ENCODE results near the gene LONRF3.

The LONRF3 gene

DNA sequence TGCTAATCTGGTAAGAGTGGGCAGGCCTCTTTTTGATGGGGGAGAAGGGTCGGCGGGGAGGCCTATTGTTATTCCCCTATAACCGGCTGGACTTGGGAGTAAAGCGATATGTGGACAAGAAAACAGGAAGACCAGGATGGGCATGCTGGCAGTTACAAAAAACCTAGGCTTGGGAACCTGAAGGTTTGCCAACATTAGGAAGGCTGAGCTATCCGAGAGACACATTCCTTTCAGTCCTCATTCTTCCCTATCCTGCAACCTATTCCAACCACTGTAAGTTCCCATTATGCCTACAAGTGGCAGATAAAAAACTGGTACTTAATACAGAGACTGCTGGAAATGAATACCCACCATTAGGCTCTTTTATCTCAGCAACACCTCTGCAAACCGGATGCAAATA lies 66.0 kb downstream of the LONRF3 start:
- no peak for TF ChIP-seq EZH2 (IDR thresholded peaks at IDR 0.05)
- no peak for TF ChIP-seq FOXP2 (optimal IDR thresholded peaks at IDR 0.05; ENCODE audit: control extremely low read depth, extremely low read length, insufficient read depth)
- no peak for TF ChIP-seq POLR2AphosphoS5 (IDR thresholded peaks at IDR 0.05; ENCODE audit: borderline replicate concordance, low read depth, low read length)
- DNase-seq (ENCODE audit: low read depth, low spot score) = no peak
- Histone ChIP-seq H3K4me3 (no peak overlapping the region), H3K9me3 (ENCODE audit: low read depth, low read length) (no peaks in the 10 kb centered on the region), H3K9ac (ENCODE audit: insufficient read length) (no peak overlapping the region), H3K27ac (no peak overlapping the region), H3K36me3 (ENCODE audit: insufficient read depth, low read length) (no peaks in the 10 kb centered on the region)

DNA sequence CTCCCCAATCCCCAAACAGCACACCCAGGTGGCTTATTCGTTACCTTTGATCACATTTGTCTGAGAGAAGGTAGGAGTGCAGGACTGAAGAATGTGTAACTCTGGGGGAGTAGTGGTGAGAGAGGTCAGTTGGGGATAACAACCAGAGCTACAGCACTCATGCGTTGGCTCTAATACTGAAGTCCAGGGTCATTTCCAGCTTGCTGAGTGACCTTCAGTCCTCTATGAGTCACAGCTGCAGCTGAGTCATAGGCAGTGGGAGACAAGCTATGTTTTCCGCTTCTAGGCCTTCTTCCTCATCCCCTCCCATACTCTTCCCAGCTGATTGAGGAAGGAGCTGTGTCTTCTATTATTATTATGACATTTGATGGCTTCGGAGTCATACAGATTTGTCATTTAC lies 66.8 kb downstream of the LONRF3 start:
- H3K27ac ChIP-seq = no peak overlapping the region
- H3K9me3 ChIP-seq (ENCODE audit: low read depth, low read length) = no peaks in the 10 kb centered on the region
- no peak overlapping the region for H3K9ac ChIP-seq (ENCODE audit: insufficient read length)
- no peak overlapping the region for H3K4me3 ChIP-seq
- TF ChIP-seq FOXP2 (optimal IDR thresholded peaks at IDR 0.05; ENCODE audit: control extremely low read depth, extremely low read length, insufficient read depth) (no peak), EZH2 (IDR thresholded peaks at IDR 0.05) (no peak), POLR2AphosphoS5 (IDR thresholded peaks at IDR 0.05; ENCODE audit: borderline replicate concordance, low read depth, low read length) (no peak)
- no peak for DNase-seq (ENCODE audit: low read depth, low spot score)
- no peaks in the 10 kb centered on the region for H3K36me3 ChIP-seq (ENCODE audit: insufficient read depth, low read length)

DNA sequence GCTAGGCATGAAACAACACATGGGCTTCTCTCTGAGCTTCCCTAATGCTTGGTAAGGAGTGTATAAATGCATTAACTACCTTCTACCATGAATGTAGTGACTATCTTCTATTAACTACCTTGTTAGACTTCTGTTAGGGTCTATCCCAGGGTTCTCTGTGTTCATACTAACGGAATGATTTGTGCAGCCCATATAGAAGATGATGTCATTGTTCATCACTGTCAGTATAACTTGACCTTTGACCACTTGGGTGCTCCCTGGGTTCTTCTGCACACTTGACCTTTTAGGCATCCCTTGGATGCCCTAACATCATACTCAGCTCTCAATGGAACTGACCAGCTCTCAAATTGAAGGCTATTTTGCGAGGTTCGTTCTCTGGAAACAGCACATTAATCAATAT lies 67.6 kb downstream of the LONRF3 start:
- Histone ChIP-seq H3K36me3 (ENCODE audit: insufficient read depth, low read length) (no peaks in the 10 kb centered on the region), H3K4me3 (no peak overlapping the region), H3K9me3 (ENCODE audit: low read depth, low read length) (no peaks in the 10 kb centered on the region), H3K9ac (ENCODE audit: insufficient read length) (no peak overlapping the region), H3K27ac (no peak overlapping the region)
- DNase-seq (ENCODE audit: low read depth, low spot score) = no peak
- TF ChIP-seq POLR2AphosphoS5 (IDR thresholded peaks at IDR 0.05; ENCODE audit: borderline replicate concordance, low read depth, low read length) (no peak), EZH2 (IDR thresholded peaks at IDR 0.05) (no peak), FOXP2 (optimal IDR thresholded peaks at IDR 0.05; ENCODE audit: control extremely low read depth, extremely low read length, insufficient read depth) (no peak)

DNA sequence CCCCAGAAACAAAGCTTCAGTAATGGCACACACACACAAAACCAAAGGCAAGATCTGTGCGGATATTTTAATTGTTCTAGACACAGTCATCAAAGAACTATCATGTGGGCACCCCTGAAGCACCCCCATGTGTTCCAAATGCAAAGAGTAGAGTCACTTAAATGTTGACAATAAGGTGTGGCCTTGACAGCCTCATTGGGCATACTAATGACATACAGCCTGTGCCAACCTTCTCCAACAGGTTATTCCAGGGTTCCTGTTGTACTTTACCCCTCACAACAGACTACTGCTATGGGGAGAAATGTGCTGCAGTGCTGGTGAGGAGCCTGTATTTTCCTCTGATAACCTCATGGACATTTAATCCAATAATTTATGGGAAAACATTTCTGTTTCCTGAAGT lies 68.6 kb downstream of the LONRF3 start:
- DNase-seq (ENCODE audit: low read depth, low spot score) = no peak
- Histone ChIP-seq H3K9ac (ENCODE audit: insufficient read length) (no peak overlapping the region), H3K36me3 (ENCODE audit: insufficient read depth, low read length) (no peaks in the 10 kb centered on the region), H3K9me3 (ENCODE audit: low read depth, low read length) (no peaks in the 10 kb centered on the region), H3K4me3 (no peak overlapping the region), H3K27ac (no peak overlapping the region)
- TF ChIP-seq POLR2AphosphoS5 (IDR thresholded peaks at IDR 0.05; ENCODE audit: borderline replicate concordance, low read depth, low read length) (no peak), EZH2 (IDR thresholded peaks at IDR 0.05) (no peak), FOXP2 (optimal IDR thresholded peaks at IDR 0.05; ENCODE audit: control extremely low read depth, extremely low read length, insufficient read depth) (no peak)

DNA sequence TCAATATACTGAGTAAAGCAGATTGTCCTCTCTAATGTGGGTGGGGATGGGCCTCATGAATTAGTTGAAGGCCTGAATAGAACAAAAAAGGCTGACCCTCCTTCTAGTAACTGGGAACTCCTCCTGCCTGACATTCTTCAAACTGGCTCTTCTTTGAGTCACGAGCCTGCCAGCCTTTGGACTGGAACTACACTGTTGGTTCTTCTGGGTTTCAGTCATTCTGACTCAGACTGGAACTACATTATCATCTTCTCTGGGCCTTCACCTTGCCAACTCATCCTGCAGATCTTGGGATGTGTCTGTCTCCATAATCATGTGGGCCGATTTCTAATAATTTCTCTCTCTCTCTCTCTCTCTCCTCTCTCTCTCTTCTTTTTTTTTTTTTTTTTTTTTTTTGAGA lies 71.5 kb downstream of the LONRF3 start:
- H3K4me3 ChIP-seq = no peak overlapping the region
- DNase-seq (ENCODE audit: low read depth, low spot score) = no peak
- H3K27ac ChIP-seq = no peak overlapping the region
- TF ChIP-seq POLR2AphosphoS5 (IDR thresholded peaks at IDR 0.05; ENCODE audit: borderline replicate concordance, low read depth, low read length) = no peak
- no peak for TF ChIP-seq EZH2 (IDR thresholded peaks at IDR 0.05)
- TF ChIP-seq FOXP2 (optimal IDR thresholded peaks at IDR 0.05; ENCODE audit: control extremely low read depth, extremely low read length, insufficient read depth) = no peak
- H3K36me3 ChIP-seq (ENCODE audit: insufficient read depth, low read length) = no peaks in the 10 kb centered on the region
- H3K9me3 ChIP-seq (ENCODE audit: low read depth, low read length) = no peaks in the 10 kb centered on the region
- H3K9ac ChIP-seq (ENCODE audit: insufficient read length) = no peak overlapping the region

DNA sequence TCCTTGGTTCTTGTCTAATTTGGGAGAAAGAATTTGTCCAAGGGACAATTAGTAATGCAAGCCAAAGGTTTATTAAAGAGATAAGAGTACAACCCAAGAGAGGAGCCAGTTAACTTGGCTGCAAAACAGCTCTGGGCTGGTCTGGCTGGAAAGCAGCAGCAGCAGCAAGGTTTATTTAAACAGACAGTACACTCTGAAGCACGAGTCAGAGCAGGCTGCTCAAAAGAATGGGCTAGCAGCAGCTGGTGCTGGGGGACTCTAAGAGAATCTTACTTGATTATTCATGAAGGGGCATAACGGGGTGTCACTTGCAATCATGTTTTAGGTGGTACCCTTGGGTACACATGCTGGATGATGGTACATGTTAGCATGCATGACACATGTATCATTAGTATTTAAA lies 81.3 kb downstream of the LONRF3 start:
- no peak for TF ChIP-seq POLR2AphosphoS5 (IDR thresholded peaks at IDR 0.05; ENCODE audit: borderline replicate concordance, low read depth, low read length)
- TF ChIP-seq EZH2 (IDR thresholded peaks at IDR 0.05) = no peak
- TF ChIP-seq FOXP2 (optimal IDR thresholded peaks at IDR 0.05; ENCODE audit: control extremely low read depth, extremely low read length, insufficient read depth) = no peak
- Histone ChIP-seq H3K36me3 (ENCODE audit: insufficient read depth, low read length) (no peaks in the 10 kb centered on the region), H3K9ac (ENCODE audit: insufficient read length) (no peak overlapping the region), H3K4me3 (no peak overlapping the region), H3K9me3 (ENCODE audit: low read depth, low read length) (no peaks in the 10 kb centered on the region), H3K27ac (no peak overlapping the region)
- no peak for DNase-seq (ENCODE audit: low read depth, low spot score)

DNA sequence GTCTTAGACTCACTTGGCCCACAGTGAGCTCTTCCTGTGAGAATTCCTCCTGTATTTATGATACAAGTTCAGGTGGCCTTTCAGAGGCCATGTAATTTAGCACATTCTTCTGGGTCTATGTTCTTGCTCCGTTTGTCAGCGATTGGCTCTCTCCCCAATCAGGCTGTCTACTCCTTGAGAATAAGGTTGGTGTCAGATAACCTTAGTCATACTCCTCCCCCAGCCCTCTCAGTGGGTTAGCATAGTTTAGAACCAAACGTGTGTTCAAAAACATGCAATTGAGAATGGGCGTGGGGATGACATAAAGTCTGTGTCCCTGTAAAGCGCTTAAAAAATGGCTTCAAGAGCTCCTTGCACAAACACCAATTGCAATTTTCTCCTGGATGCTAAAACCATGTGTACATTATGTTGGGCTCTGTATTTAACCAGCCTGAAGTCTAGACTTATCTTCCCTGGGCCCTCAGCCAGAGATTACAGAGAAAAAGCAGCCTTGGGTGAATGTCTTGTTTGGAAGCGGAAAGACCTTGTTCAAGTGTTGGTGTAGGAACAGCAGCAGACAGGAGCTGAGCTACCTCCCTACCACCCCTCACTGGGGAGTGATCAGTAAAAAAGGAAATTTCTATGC lies 88.4 kb downstream of the LONRF3 start:
- no peaks in the 10 kb centered on the region for H3K9me3 ChIP-seq (ENCODE audit: low read depth, low read length)
- H3K4me3 ChIP-seq = no peak overlapping the region
- TF ChIP-seq EZH2 (IDR thresholded peaks at IDR 0.05) (no peak), FOXP2 (optimal IDR thresholded peaks at IDR 0.05; ENCODE audit: control extremely low read depth, extremely low read length, insufficient read depth) (no peak), POLR2AphosphoS5 (IDR thresholded peaks at IDR 0.05; ENCODE audit: borderline replicate concordance, low read depth, low read length) (no peak)
- H3K27ac ChIP-seq = no peak overlapping the region
- H3K36me3 ChIP-seq (ENCODE audit: insufficient read depth, low read length) = no peaks in the 10 kb centered on the region
- no peak for DNase-seq (ENCODE audit: low read depth, low spot score)
- H3K9ac ChIP-seq (ENCODE audit: insufficient read length) = no peak overlapping the region

DNA sequence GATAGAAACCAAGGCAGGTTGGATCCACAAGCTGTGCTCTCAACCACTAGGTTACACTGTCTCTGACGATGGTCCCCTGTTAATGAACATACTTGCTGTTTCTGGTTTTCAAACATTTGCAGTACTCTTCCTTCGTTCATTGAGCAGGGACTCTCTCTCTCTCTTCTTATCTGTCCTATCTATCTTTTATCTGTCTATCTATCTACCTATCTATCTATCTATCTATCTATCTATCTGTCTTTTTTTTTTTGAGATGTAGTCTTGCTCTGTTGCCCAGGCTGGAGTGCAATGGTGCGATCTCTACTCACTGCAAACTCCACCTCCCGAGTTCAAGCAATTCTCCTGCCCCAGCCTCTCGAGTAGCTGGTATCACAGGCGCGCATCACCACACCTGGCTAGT lies 89.0 kb downstream of the LONRF3 start:
- Histone ChIP-seq H3K36me3 (ENCODE audit: insufficient read depth, low read length) (no peaks in the 10 kb centered on the region), H3K9me3 (ENCODE audit: low read depth, low read length) (no peaks in the 10 kb centered on the region), H3K4me3 (no peak overlapping the region), H3K9ac (ENCODE audit: insufficient read length) (no peak overlapping the region), H3K27ac (no peak overlapping the region)
- TF ChIP-seq FOXP2 (optimal IDR thresholded peaks at IDR 0.05; ENCODE audit: control extremely low read depth, extremely low read length, insufficient read depth) (no peak), EZH2 (IDR thresholded peaks at IDR 0.05) (no peak), POLR2AphosphoS5 (IDR thresholded peaks at IDR 0.05; ENCODE audit: borderline replicate concordance, low read depth, low read length) (no peak)
- DNase-seq (ENCODE audit: low read depth, low spot score) = no peak
